ENCODE measurements around the gene DYNLT1. TPM values are rescaled to one million over a fixed set of nuclear protein-coding genes. Genes with fewer than 3 reads are reported as not detected.
"Not testable (repeated sequence)": the region's sequence is repeated elsewhere in the genome, so short reads cannot be mapped to it uniquely, and the experiment has no call there.

The DYNLT1 gene
- total RNA-seq, 2 experiments from 2014 or later = 29.3 to 49.2 TPM

- no TSS peak for BruUV-seq (replicated peaks)
- CTCF ChIA-PET (ENCODE audit: unreplicated experiment) = no interaction called here
- no peak for DNase-seq (ENCODE audit: low spot score)
- no peaks in the 10 kb centered on the region for H4K20me1 ChIP-seq (ENCODE audit: insufficient read depth, low read length)
- no peak for TF ChIP-seq CTCF (conservative IDR thresholded peaks at IDR 0.05; ENCODE audit: low read length)
- TF ChIP-seq EZH2phosphoT487 (IDR thresholded peaks at IDR 0.05; ENCODE audit: borderline replicate concordance, low read depth, low read length) = no peak
- peaks cover 63% of the 10 kb centered on the region; the same call in 1 of the 2 replicates for H3K36me3 ChIP-seq (ENCODE audit: insufficient read depth, low read length)
- no peak overlapping the region for H2AFZ ChIP-seq (ENCODE audit: low read length)
- intact Hi-C loops (cut with micrococcal nuclease; ENCODE audit: unreplicated experiment) = no loop called here
- POLR2A ChIA-PET = interaction anchor here (0.5 to 1.3 kb wide), 4 partner anchors 9 to 443 kb away, joined by 3 to 5 read pairs (median 3); partner anchors contain the start of gene DYNLT1
- H3K4me1 ChIP-seq (ENCODE audit: insufficient read depth, low read length, poor library complexity, severe bottlenecking) = no peaks in the 10 kb centered on the region
- no peak overlapping the region for H3K4me3 ChIP-seq (ENCODE audit: low read depth, low read length, poor library complexity, severe bottlenecking)
- H3K9me3 ChIP-seq (ENCODE audit: low read length) = no peaks in the 10 kb centered on the region
- H3K9me2 ChIP-seq (ENCODE audit: insufficient read depth, low read length) = no peaks in the 10 kb centered on the region
- H3K27ac ChIP-seq (ENCODE audit: low read depth, low read length, poor library complexity, severe bottlenecking) = no peak overlapping the region
- no peak overlapping the region for H3K4me2 ChIP-seq (ENCODE audit: low read length)
- H3K79me2 ChIP-seq (ENCODE audit: insufficient read depth, low read depth, low read length) = no peaks in the 10 kb centered on the region
These were observed 11.4 kb downstream of the DYNLT1 start for GRCh38 chr6:158633127-158633526.

- H3K27ac ChIP-seq (ENCODE audit: low read depth, low read length, poor library complexity, severe bottlenecking); CTCF ChIA-PET (ENCODE audit: unreplicated experiment); H3K4me1 ChIP-seq (ENCODE audit: insufficient read depth, low read length, poor library complexity, severe bottlenecking); intact Hi-C loops (cut with micrococcal nuclease; ENCODE audit: unreplicated experiment); H3K9me2 ChIP-seq (ENCODE audit: insufficient read depth, low read length); H3K4me2 ChIP-seq (ENCODE audit: low read length); H3K9me3 ChIP-seq (ENCODE audit: low read length); BruUV-seq (replicated peaks); H2AFZ ChIP-seq (ENCODE audit: low read length); H4K20me1 ChIP-seq (ENCODE audit: insufficient read depth, low read length); H3K79me2 ChIP-seq (ENCODE audit: insufficient read depth, low read depth, low read length); H3K4me3 ChIP-seq (ENCODE audit: low read depth, low read length, poor library complexity, severe bottlenecking); DNase-seq (ENCODE audit: low spot score): not testable (repeated sequence)
- peaks cover 61% of the 10 kb centered on the region; the same call in 1 of the 2 replicates for H3K36me3 ChIP-seq (ENCODE audit: insufficient read depth, low read length)
- POLR2A ChIA-PET = interaction anchor here (0.5 to 1.3 kb wide), 3 partner anchors 9 to 31 kb away, joined by 3 to 5 read pairs (median 3); partner anchors contain the start of gene DYNLT1
These were observed 11.9 kb downstream of the DYNLT1 start for GRCh38 chr6:158632538-158633119.

- intact Hi-C loops (cut with micrococcal nuclease; ENCODE audit: unreplicated experiment) = no loop called here
- Histone ChIP-seq H3K4me1 (ENCODE audit: insufficient read depth, low read length, poor library complexity, severe bottlenecking) (no peaks in the 10 kb centered on the region), H4K20me1 (ENCODE audit: insufficient read depth, low read length) (no peaks in the 10 kb centered on the region), H3K79me2 (ENCODE audit: insufficient read depth, low read depth, low read length) (no peaks in the 10 kb centered on the region), H3K9me2 (ENCODE audit: insufficient read depth, low read length) (no peaks in the 10 kb centered on the region), H3K4me2 (ENCODE audit: low read length) (no peak overlapping the region), H3K9me3 (ENCODE audit: low read length) (no peaks in the 10 kb centered on the region), H2AFZ (ENCODE audit: low read length) (no peak overlapping the region), H3K27ac (ENCODE audit: low read depth, low read length, poor library complexity, severe bottlenecking) (no peak overlapping the region), H3K36me3 (ENCODE audit: insufficient read depth, low read length) (peaks cover 55% of the 10 kb centered on the region; the same call in 1 of the 2 replicates), H3K4me3 (ENCODE audit: low read depth, low read length, poor library complexity, severe bottlenecking) (no peak overlapping the region)
- BruUV-seq (replicated peaks) = no TSS peak
- ChIA-PET CTCF (ENCODE audit: unreplicated experiment) (no interaction called here), POLR2A (interaction anchor here (1.3 kb wide), 2 partner anchors 10 to 12 kb away, joined by 3 to 5 read pairs; partner anchors contain the start of gene DYNLT1)
- TF ChIP-seq EZH2phosphoT487 (IDR thresholded peaks at IDR 0.05; ENCODE audit: borderline replicate concordance, low read depth, low read length) = no peak
- TF ChIP-seq CTCF (conservative IDR thresholded peaks at IDR 0.05; ENCODE audit: low read length) = no peak
- no peak for DNase-seq (ENCODE audit: low spot score)
These were observed 12.6 kb downstream of the DYNLT1 start for GRCh38 chr6:158631678-158632537.
